Cortex of kidney (tissue), 1 donor: ENCODE results near the gene GCDH.
"Not testable (repeated sequence)": the region's sequence is repeated elsewhere in the genome, so short reads cannot be mapped to it uniquely, and the experiment has no call there.

Experiments used
- DNase-seq: peaks from one replicate; lab custom pipeline; 2025; lab: John Stamatoyannopoulos, UW

GCDH gene

DNA sequence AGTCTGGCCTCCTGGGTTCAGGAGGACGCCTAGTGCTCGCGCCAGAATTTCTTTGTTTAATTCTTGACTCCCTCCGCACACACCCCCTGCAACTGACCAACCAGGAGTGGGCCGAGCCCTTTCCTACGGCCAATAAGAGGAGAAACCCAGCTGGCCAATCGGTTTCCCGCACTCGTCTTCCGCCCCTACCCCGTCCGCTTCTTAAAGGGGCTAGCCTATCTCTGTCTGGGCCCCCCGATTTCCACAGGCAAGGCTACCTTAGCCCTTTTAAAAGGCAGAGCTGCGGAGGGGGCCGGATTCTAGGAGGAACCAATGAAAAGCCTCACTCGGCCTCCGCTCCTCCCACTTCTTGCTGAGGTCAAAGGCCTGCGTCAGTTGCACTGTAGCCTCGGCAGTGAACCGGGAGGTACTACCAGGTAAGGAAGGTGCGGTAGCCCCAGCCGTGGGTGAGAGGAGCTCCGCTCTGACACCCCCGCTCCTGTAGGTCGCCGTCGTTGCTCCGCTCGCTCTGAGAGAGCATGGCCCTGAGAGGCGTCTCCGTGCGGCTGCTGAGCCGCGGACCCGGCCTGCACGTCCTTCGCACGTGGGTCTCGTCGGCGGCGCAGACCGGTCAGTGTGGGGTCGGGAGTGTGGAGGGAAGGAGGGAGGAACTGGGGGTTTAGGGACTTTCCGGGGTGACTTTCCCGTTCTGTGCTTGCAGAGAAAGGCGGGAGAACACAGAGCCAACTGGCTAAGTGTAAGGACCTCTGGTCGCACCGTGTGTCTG lies at the start of gene GCDH:
TSS of gene GCDH (plus strand) at position 374 of the 766 bp plus-strand sequence. CDS start at position 519, 145 bp downstream.
- peak; percentile 95 for DNase-seq

DNA sequence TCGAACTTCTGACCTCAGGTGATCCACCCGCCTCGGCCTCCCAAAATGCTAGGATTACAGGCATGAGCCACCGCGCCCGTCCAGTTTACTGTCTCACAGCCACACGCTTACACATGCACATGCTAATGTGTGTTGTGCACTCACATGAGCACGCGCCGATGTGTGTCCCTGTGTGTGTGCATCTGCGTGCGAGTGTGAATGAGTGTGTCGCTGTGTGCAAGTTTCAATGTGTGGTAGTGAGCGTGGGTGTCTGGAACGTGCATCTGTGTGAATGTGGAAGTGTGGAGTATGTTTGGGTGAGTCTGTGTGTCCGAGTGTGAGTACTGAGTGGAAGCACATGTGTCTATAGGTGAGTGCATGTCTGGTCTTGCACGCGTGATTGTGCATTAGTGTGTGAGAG lies 48.4 kb upstream of the GCDH start:
- DNase-seq, result no peak

DNA sequence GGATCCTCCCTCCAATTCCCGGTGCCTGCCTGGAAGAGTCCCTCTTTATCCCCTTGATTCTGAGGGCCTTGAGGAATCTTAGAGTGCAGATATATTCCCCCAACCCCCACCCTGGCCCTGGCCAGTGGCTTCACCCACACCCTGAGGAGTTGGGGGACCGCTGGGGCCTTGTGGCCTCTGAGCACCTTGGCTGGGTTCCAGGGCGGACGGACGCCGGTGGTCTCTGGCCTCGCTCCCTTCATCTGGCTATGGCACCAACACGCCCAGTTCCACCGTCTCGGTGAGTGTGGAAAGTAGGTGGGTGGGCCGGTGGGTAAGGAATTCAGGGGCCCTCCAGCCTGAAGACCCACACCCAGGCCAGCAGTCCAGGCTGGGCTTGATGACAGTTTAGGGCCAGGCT lies 47.6 kb upstream of the GCDH start:
- DNase-seq, result no peak

DNA sequence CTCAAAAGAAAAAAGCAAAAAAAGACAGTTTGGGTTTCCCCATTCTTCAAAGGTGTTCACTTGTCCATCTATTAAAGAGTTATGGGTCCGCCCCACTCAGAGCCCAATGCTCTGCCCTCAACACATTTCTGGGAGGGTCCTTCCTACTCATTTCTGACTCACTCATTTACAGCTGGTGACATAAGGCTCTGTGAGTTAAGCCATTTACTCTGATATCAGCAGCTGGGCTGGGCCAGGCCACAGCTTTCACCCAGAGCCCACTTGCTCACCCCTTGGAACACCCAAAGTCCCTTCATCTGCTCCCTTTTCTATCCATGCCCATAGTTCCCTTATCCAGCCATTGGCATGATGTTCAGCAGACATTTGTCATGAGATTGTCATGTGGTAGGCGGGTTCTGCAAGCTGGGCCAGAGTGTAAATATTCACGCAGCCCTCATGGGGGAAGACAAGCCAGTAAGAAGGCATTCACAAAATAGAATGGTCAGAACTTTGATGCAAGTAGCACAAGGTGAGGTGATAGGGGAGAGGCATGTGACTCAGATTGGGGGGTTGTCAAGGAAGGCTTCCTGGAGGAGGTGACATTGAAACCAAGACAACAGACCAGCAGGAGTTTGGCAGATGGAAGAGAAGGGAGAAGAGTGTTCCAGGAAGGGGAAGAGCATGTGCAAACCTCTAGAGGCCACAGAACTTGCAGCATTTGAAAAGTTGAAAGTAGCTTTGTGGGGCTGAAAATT lies 46.8 kb upstream of the GCDH start:
- DNase-seq, result no peak

DNA sequence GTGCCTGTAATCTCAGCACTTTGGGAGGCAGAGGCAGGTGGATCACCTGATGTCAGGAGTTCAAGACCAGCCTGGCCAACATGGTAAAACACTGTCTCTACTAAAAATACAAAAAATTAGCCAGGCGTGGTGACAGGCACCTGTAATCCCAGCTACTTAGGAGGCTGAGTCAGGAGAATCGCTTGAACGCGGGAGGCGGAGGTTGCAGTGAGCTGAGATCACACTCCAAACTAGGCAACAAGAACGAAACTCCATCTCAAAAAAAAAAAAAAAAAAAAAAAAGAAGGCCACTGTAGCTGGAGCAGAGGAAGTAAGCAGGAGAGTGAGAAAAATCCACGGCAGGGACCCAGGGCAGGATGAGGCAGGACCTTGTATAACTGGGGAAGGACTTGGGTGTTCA lies 44.3 kb upstream of the GCDH start:
- DNase-seq, result not testable (repeated sequence)

DNA sequence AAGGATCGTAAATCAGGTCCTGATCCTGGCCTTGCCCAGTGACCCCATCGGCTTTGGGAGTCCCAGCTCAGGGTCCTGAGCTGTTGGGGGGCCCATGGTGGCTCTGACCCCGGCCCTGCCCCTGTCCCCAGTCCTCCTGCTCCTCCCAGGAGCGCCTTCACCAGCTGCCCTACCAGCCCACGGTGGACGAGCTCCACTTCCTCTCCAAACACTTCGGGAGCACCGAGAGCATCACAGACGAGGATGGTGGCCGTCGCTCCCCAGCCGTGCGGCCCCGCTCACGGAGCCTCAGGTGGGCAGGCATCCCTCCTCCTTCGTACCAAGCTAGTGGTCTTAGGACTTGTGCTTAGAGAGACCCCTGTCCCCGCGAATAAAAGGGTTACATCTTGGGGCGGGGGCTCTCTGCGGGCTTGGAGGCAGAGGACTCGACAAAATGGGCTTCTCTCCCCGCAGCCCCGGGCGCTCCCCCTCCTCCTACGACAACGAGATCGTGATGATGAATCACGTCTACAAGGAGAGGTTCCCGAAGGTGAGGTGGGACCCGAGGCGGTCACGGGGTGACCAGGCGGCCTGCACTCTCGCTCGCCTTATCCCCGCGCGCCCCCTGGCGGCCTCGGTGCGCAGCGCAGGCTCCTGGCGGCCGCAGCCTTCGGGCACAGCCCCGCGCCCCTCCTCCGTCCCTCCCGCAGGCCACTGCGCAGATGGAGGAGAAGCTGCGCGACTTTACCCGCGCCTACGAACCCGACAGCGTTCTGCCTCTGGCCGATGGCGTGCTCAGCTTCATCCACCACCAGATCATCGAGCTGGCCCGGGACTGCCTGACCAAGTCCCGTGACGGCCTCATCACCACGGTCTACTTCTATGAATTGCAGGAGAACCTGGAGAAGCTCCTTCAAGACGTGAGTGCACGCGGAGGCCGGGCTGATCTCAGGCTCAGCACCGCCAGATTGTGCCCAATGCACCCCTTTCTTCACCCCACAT lies 43.5 kb upstream of the GCDH start:
- DNase-seq, result no peak

DNA sequence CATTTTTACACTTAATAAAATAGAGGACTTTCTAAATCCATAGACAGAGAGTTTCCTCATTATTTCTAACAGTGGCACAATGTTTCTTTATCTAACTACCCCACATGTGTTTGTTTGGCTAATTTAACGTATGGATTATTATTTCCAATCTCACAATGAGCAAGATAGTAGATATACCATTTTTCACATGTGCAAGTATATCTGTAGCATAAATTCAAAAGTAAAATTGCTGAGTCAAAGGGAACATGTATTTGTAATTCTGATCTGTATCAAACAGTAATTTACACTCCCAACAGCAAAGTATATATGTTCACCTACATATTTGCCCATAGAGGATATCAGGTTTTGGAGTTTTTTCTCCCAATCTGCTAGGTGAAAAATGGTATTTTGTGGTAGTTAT lies 34.3 kb upstream of the GCDH start:
- no peak for DNase-seq

DNA sequence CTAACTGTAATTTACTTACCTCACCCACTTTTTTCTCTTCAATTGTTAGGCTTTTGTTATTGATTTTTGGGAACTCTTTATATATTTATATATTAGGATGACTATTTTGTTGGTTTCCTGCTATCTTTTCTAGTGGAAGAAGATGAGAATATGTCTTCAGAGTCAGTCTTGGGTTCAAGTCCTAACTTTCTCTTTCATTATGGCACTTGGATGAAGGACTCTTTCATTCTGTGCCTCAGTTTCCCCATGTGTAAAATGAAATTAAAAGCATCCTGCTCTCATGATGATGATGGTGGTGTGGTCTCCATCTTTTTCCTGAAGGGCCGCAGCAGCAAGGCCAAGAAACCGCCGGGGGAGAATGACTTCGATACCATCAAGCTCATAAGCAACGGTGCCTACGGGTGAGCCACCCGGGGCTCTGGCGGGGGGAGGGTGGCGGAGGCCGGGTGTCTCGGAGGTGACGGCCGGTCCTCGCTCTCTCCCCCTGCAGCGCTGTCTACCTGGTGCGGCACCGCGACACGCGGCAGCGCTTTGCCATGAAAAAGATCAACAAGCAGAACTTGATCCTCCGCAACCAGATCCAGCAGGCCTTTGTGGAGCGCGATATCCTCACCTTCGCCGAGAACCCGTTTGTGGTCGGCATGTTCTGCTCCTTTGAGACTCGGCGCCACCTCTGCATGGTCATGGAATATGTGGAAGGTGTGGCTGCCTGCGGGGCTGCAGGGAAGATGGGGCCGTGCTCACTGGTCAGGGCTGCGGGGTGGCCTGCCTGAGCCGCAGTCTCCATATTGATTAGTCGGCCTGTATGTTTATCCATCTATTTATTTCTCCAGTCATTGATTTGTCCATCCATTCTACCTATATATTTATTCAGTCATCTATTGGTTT lies 32.7 kb upstream of the GCDH start:
- DNase-seq, result no peak

DNA sequence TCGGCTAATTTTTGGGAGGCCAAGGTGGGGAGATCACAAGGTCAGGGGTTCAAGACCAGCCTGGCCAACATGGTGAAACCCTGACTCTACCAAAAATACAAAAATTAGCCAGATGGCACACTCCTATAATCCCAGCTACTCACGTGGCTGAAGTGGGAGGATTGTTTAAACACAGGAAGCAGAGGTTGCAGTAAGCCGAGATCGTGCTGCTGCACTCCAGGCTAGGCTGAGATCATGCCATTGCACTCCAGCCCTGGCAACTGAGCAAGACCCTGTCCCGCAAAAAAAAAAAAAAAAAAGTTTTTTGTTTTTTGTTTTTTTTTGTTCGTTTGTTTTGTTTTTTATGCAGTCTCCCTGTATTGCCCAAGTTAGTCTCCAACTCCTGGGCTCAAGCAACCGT lies 31.4 kb upstream of the GCDH start:
- no peak for DNase-seq

DNA sequence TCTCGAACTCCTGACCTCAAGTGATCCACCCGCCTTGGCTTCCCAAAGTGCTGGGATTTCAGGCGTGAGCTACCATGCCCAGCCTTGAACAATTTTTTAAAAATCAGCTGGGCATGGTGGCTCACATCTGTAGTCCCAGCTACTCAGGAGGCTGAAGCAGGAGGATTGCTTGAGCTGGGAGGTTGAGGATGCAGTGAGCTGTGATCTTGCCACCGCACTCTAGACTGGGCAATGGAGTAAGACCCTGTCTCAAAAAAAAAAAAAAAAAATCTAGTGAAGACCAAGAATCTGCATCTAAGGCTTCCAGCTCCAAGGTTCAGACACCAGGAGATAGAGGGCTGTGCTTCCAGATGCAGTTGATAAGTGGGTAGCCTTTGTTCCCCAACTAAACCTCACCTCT lies 26.8 kb upstream of the GCDH start:
- no peak for DNase-seq

DNA sequence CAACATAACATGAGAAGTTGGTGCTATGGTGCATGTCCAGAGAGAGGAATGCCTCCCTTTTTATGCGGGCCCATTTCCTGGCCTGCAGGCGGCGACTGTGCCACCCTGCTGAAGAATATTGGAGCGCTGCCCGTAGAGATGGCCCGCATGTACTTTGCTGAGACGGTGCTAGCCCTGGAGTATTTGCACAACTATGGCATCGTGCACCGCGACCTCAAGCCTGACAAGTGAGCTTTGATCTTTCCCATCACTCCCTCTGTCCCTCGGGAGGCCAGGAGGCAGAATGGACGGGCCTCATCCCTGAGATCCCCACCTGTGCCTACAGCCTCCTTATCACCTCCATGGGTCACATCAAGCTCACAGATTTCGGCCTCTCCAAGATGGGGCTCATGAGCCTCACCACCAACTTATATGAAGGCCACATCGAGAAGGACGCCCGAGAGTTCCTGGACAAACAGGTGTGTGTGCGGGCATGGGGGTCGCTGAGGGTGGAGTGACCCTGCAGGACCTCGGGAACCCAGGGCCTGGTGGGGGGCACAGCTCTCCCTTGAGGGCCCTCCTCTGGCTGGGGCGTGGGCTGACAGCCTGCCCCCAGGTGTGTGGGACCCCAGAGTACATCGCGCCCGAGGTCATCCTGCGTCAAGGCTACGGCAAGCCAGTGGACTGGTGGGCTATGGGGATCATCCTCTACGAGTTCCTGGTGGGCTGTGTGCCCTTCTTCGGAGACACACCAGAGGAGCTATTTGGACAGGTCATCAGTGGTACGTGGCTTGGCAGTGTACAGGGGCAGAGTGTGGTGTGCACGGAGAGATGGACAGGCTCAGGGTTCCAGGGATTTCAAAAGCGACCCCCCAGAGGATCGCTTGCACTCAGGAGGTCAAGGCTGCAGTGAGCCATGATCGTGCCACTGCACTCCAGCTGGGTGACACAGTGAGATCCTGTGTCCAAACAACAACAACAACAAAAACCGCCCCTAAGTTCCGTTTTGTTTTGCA lies 25.9 kb upstream of the GCDH start:
- DNase-seq, result no peak

DNA sequence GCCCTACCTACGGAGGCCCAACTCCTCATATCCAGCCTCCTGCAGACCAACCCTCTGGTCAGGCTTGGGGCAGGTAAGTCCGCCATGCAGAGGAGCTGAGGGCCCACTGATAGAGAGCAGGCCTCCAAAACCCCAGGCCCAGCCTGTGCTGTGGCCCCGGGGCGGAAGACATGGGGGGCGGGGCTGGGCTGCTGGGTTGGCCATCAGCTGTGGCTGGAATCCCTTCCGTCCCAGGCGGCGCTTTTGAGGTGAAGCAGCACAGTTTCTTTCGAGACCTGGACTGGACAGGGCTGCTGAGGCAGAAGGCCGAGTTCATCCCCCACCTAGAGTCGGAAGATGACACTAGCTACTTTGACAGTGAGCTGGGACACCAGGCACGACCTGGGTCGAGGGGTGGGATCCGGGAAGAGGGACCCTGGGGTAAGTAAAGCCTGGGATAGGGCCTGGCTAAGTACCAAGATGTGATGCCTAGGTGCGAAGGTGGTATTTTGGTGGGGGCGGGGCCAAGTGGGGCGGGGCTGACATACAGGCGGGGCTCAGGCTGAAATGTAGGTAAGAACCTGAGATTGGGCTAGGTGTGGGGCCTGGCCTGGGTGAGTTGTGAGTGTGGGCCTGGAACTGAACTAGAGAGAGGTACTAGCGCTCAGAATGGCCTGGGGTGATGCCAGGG lies 25.1 kb upstream of the GCDH start:
- DNase-seq, result no peak

DNA sequence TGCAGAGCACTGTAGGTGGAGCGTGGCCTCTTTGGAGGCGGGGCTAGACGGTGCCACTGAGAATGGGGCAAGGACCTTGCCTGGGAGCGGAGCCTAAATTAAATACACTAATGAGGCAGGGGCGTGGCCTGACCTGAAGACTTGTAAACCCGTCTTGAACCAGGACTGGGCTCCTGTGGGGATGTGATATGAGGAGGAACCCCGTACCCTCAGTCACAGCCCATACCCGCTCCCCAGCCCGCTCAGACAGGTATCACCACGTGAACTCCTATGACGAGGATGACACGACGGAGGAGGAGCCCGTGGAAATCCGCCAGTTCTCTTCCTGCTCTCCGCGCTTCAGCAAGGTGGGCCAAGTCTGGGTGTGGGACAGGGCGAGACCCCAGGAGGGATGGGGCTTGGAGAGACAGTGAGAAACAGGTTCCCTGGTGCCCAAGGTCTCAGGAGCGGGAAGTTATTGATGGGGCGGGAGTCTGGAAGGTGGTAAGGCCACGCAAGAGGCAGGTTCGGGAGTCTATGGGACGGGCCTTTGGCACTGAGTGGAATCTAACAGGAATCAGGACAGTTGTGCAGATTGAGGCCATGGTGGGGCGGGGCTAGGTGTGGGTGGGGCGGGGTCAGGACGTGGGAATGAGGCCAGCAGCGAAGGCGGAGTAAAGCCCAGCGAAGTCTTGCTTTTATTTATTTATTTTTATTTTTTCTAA lies 24.4 kb upstream of the GCDH start:
- no peak for DNase-seq

DNA sequence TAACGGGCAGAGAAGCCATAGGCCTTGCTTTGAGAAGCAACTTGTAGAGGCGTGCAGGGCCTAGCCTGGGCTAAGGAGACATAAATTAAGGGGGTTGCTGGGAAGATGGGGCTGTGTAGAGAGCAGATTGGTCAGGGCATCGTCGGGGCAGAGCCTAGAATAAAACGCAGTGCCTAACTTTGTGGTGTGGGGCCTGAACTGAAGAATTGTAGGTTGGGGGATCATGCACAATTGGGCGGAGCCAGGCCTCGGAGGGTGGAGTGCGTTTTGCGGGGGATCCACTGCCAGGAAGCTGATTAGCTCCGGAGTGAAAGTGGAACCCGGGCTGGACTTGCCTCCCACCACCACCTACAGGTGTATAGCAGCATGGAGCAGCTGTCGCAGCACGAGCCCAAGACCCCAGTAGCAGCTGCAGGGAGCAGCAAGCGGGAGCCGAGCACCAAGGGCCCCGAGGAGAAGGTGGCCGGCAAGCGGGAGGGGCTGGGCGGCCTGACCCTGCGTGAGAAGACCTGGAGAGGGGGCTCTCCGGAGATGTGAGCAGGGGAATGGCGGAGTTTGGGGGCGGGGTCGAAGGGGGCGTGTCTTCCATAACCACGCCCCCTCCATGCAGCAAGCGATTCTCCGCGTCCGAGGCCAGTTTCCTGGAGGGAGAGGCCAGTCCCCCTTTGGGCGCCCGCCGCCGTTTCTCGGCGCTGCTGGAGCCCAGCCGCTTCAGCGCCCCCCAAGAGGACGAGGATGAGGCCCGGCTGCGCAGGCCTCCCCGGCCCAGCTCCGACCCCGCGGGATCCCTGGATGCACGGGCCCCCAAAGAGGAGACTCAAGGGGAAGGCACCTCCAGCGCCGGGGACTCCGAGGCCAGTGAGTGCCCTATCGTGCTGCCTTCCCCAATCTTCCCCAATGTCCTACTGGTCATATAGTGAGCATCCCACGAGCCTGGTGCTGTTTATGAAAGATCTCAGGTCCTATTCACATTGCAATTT lies 23.6 kb upstream of the GCDH start:
- no peak for DNase-seq

DNA sequence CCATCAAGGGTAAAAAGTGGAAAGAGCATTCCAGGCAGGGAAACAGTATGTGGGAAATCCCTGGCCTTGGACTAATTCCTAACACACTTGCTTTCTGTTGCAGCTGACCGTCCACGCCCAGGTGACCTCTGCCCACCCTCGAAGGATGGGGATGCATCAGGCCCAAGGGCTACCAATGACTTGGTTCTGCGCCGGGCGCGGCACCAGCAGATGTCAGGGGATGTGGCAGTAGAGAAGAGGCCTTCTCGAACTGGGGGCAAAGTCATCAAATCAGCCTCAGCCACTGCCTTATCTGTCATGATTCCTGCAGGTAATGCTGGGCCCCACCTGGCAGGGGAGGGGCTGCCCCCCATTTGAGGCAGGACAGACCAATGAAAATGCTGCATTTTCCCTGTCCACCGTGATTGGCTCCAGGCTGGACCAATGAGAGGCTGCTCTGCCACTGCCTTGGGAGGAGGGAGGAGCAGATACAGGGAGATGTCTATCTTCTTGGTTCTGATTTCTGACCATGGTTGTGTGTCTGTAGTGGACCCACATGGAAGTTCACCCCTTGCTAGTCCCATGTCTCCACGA lies 22.3 kb upstream of the GCDH start:
- no peak for DNase-seq

DNA sequence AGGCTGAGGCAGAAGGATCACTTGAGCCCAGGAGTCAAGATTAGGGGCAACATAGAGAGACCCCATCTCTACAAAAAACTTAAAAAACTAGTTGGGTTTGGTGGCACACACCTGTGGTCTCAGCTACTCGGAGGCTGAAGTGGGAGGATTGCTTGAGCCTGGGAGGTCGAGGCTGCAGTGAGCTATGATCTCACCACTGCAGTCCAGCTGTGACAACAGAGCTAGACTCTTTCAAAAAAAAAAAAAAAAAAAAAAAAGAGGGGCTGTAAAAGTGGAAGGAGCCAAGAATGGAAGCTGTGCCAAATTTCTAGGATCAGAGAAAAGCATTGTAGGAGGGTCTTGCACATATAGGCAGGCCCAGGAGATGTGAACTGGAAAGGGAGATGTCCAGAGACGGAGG lies 19.3 kb upstream of the GCDH start:
- no peak for DNase-seq

DNA sequence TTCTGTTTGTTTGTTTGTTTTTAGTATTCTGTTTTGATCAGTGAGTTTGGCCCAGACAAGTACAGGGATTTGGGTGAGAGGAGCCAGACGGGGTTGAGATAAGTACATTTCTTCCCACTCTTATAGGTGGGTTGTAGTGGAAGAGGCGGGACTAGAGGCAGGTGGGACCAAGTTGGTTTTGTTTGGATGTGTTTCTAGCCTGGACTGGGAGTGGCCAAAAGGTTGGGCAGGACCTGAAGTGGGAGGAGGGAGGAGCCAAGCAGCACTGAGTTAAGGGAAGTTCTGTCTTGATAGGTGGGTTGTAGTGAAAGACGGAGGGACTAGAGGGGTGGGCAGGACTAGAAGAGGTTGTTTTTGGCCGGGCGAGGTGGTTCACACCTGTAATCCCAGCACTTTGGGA lies 18.7 kb upstream of the GCDH start:
- DNase-seq, result no peak
